Pancreas (tissue), 10 donors: ENCODE measurements around the gene PHLDB2. TPM values are rescaled to one million over a fixed set of nuclear protein-coding genes. Genes with fewer than 3 reads are reported as not detected.

Experiments
- ATAC-seq, 4 donors: fragments of 200-7000 bp; cut with Tn5 transposase; one replicate each; pipeline versions ENCODE4 v1.8.0 to v1.9.1; 2020; ENCODE audit warnings: mild to moderate bottlenecking in 4 of 4, moderate library complexity in 4 of 4
- DNase-seq, 6 donors: peaks; one replicate each; pipeline ENCODE4 v3.0.0-alpha.2; 2020
- FAIRE-seq: peaks from 2 replicates; lab custom pipeline; 2012; peaks lifted over from hg19 to GRCh38; lab: Jason Lieb, UNC
- H3K27ac ChIP-seq, 4 donors: fragments of 200-600 bp; sonication (generic); 1 replicate in 3 of 4; 2 replicates in 1 of 4; pipeline versions ENCODE4 v1.5.0 to v1.8.0; 2020
- H3K27me3 ChIP-seq, 4 donors: fragments of 200-600 bp; one replicate each; pipeline ENCODE4 v1.8.0; 2021
- H3K36me3 ChIP-seq, 3 donors: fragments of 200-600 bp; sonication (generic) in 1 of 3; one replicate each; pipeline versions ENCODE4 v1.5.0 to v1.8.0; 2020 to 2021
- H3K4me1 ChIP-seq, 3 donors: fragments of 200-600 bp; one replicate each; pipeline ENCODE4 v1.8.0; 2021
- H3K4me3 ChIP-seq, 4 donors: fragments of 200-600 bp; sonication (generic) in 2 of 4; one replicate each; pipeline versions ENCODE4 v1.5.0 to v1.8.0; 2020 to 2021
- H3K9me3 ChIP-seq, 4 donors: fragments of 200-600 bp; one replicate each; pipeline ENCODE4 v1.8.0; 2021
- CTCF ChIP-seq, 4 donors: fragments of 200-600 bp; sonication (generic) in 3 of 4; IDR thresholded peaks; one replicate each; pipeline versions ENCODE4 v1.5.0 to v1.8.0; 2021; ENCODE audit warnings: antibody characterized with exemption in 4 of 4
- WGBS, 2 donors: extraction: QIAGEN DNeasy Blood & Tissue Kit; methylation state at CpG; one replicate each; pipeline ENCODE4 v1.1.7; 2013; 5-methylcytosine and 5-hydroxymethylcytosine counted together
- intact Hi-C, 3 donors: fragments of 100-400 bp; cut with DNase I; formaldehyde crosslinking; loops; one replicate each; pipeline versions ENCODE4 v1.11.1 to v1.14.2; 2022
- polyA plus RNA-seq, 2 donors: library from polyadenylated mRNA; stranded (reverse); fragments of 200-250 nt; gene quantifications; one replicate each; pipeline ENCODE4 v1.2.3, GENCODE V29; 2013
- total RNA-seq, 6 donors: library from RNA; stranded (reverse); fragmentation: NEBNext Ultra II Directional in 4 of 6; extraction: Animal tissue kit (Norgen Biotek cat#: 25700) in 4 of 6; gene quantifications; one replicate each; pipeline versions ENCODE4 v1.2.1 to v1.2.4, GENCODE V29; 2021 to 2023
- donor health status: healthy with polysubstance abuse.
- donor health status: DM: no; HTN: no; CAD: no; lungs with moderate emphysema.
- donor health status: DM: no; HTN: no; CAD: no.
- donor health status: control.
- donor health status: control.
- donor health status: Bipolar disorder and iron deficiency.
- donor health status: DM: yes; HTN: yes; CAD: no.
- donor health status: DM: no; HTN: no; CAD: no.
- donor health status: DM: no; HTN: no; CAD: no.
- donor health status: DM: yes; HTN: yes; CAD: no.

Gene PHLDB2
- total and polyA plus RNA-seq, 8 donors, result 10.8 to 36.7 (median 15.1) TPM

- DNase-seq (no peak), FAIRE-seq (no peak), ATAC-seq (peak in 2 of 4 donors; percentile 31 to 60)
- no peak for TF ChIP-seq CTCF (IDR thresholded peaks at IDR 0.05)
- 76 to 78% methylated on average over 8 of the region's 8 CpGs for WGBS, 2 donors
- H3K27me3 ChIP-seq, result no peaks in the 10 kb centered on the region
- H3K36me3 ChIP-seq, result no peaks in the 10 kb centered on the region
- peaks cover 0 to 5% (median 3%) of the 10 kb centered on the region in 3 donors for H3K4me1 ChIP-seq
- intact Hi-C loops, result no loop called here
- H3K9me3 ChIP-seq, result no peaks in the 10 kb centered on the region
- H3K4me3 ChIP-seq, result no peak overlapping the region
- no peak overlapping the region for H3K27ac ChIP-seq
Observed at GRCh38 chr3:111851511-111851954, 7.5 kb upstream of the PHLDB2 start.

- no peaks in the 10 kb centered on the region for H3K9me3 ChIP-seq
- FAIRE-seq (no peak), ATAC-seq (no peak), DNase-seq (no peak)
- intact Hi-C loops, result no loop called here
- H3K27me3 ChIP-seq, result no peaks in the 10 kb centered on the region
- H3K36me3 ChIP-seq, result no peaks in the 10 kb centered on the region
- WGBS, 2 donors, result 41 to 47% methylated on average over 3 of the region's 3 CpGs
- H3K4me1 ChIP-seq, result peaks cover 0 to 5% (median 3%) of the 10 kb centered on the region in 3 donors
- H3K4me3 ChIP-seq, result no peak overlapping the region
- H3K27ac ChIP-seq, result no peak overlapping the region
- TF ChIP-seq CTCF (IDR thresholded peaks at IDR 0.05), result no peak
Observed at GRCh38 chr3:111852540-111852939, 6.5 kb upstream of the PHLDB2 start.

GRCh38 chr3:111853068-111853467 lies 6.0 kb upstream of the PHLDB2 start:
- FAIRE-seq, result no peak
- intact Hi-C loops, result no loop called here
- TF ChIP-seq CTCF (IDR thresholded peaks at IDR 0.05), result no peak

GRCh38 chr3:111854990-111855389 lies 4.1 kb upstream of the PHLDB2 start:
- no peak for FAIRE-seq

More at GRCh38 chr3:111853068-111853467, 6.0 kb upstream of the PHLDB2 start:
- peaks cover 0 to 5% (median 3%) of the 10 kb centered on the region in 3 donors for H3K4me1 ChIP-seq
- whole genome bisulfite sequencing, 2 donors, result 86% methylated on average over 1 of the region's 1 CpG
- DNase-seq, result no peak
- no peaks in the 10 kb centered on the region for H3K27me3 ChIP-seq
- H3K9me3 ChIP-seq, result no peaks in the 10 kb centered on the region
- ATAC-seq, result no peak
- no peaks in the 10 kb centered on the region for H3K36me3 ChIP-seq
- no peak overlapping the region for H3K4me3 ChIP-seq
- no peak overlapping the region for H3K27ac ChIP-seq

More at GRCh38 chr3:111854990-111855389, 4.1 kb upstream of the PHLDB2 start:
- intact Hi-C loops, result loop anchor here in 1 of 3 donors (5.0 kb wide), 1 partner anchor 138 kb away; no protein-coding TSS in a partner anchor
- H3K4me1 ChIP-seq, result peaks cover 0 to 5% (median 3%) of the 10 kb centered on the region in 3 donors
- TF ChIP-seq CTCF (IDR thresholded peaks at IDR 0.05), result no peak
- no peak for DNase-seq
- no peak overlapping the region for H3K4me3 ChIP-seq
- H3K27ac ChIP-seq, result no peak overlapping the region
- ATAC-seq, result no peak
- H3K27me3 ChIP-seq, result no peaks in the 10 kb centered on the region
- no peaks in the 10 kb centered on the region for H3K36me3 ChIP-seq
- WGBS, 2 donors, result 31 to 35% methylated on average over 2 of the region's 2 CpGs
- H3K9me3 ChIP-seq, result no peaks in the 10 kb centered on the region
